K562 (cell line): ENCODE measurements around the gene COQ4. TPM values are rescaled to one million over a fixed set of nuclear protein-coding genes. Genes with fewer than 3 reads are reported as not detected.

Experiments used
- CEBPG ChIP-seq, 3 experiments: fragments of 200-800 bp in 1 of 3; sonication (Bioruptor generic) in 1 of 3; sonication (generic) in 1 of 3; formaldehyde crosslinking in 1 of 3; IDR thresholded peaks in 2 of 3; conservative IDR thresholded peaks in 1 of 3; 2 replicates each; pipeline versions ENCODE4 v1.6.1 to v1.8.0; 2016 to 2022; ENCODE audit warnings: missing compliant biosample characterization in 2 of 3, missing genetic modification characterization in 2 of 3, mild to moderate bottlenecking in 1 of 3, missing genetic modification reagents in 1 of 3
- GATA2 ChIP-seq: sonication (generic); formaldehyde crosslinking; IDR thresholded peaks from 2 replicates; pipeline ENCODE4 v1.4.0; 2020; ENCODE audit warnings: mild to moderate bottlenecking, missing genetic modification reagents
- HDAC1 ChIP-seq, 2 experiments: fragments of 450-650 bp; IDR thresholded peaks; 2 replicates each; pipeline ENCODE4 v1.6.1; 2016 to 2017; ENCODE audit warnings: inconsistent platforms in 1 of 2, mild to moderate bottlenecking in 1 of 2, moderate library complexity in 1 of 2
- KDM4B ChIP-seq, 2 experiments: fragments of 450-650 bp in 1 of 2; sonication (generic) in 1 of 2; IDR thresholded peaks; 2 replicates each; pipeline ENCODE4 v1.6.1; 2016 to 2017; ENCODE audit warnings: borderline replicate concordance in 2 of 2, antibody characterized with exemption in 1 of 2, low read depth in 1 of 2, mild to moderate bottlenecking in 1 of 2
- NFIX ChIP-seq: fragments of 250-450 bp; sonication (Bioruptor Pico); IDR thresholded peaks from 2 replicates; pipeline ENCODE4 v1.4.0; 2020; ENCODE audit warnings: low read depth, mild to moderate bottlenecking, moderate library complexity
- NONO ChIP-seq, 2 experiments: fragments of 200-400 bp in 1 of 2; fragments of 450-650 bp in 1 of 2; formaldehyde crosslinking in 1 of 2; IDR thresholded peaks; 2 replicates each; pipeline ENCODE4 v1.6.1; 2017; ENCODE audit warnings: low read depth in 2 of 2, mild to moderate bottlenecking in 2 of 2, moderate library complexity in 2 of 2, low read length in 1 of 2
- POLR2AphosphoS2 ChIP-seq: IDR thresholded peaks from 2 replicates; pipeline ENCODE4 v1.6.1; 2012; ENCODE audit warnings: low read length, improper control_type of control experiment
- POU5F1 ChIP-seq: fragments of 150-350 bp; IDR thresholded peaks from 2 replicates; pipeline ENCODE4 v1.6.1; 2014; ENCODE audit warnings: borderline replicate concordance, low read length, low read depth, mild to moderate bottlenecking; ENCODE audit not compliant: partially characterized antibody
- PYGO2 ChIP-seq: fragments of 450-650 bp; IDR thresholded peaks from 2 replicates; pipeline ENCODE4 v1.6.1; 2016; ENCODE audit warnings: mild to moderate bottlenecking, missing genetic modification characterization, moderate library complexity, missing compliant biosample characterization
- SMARCE1 ChIP-seq: fragments of 450-650 bp; IDR thresholded peaks from 2 replicates; pipeline ENCODE4 v1.7.1; 2016; ENCODE audit warnings: mild to moderate bottlenecking
- ZBTB17 ChIP-seq: fragments of 450-650 bp; formaldehyde crosslinking; IDR thresholded peaks from 2 replicates; pipeline ENCODE4 v1.4.0; 2020; ENCODE audit warnings: mild to moderate bottlenecking
- ZFP1 ChIP-seq: fragments of 450-650 bp; formaldehyde crosslinking; IDR thresholded peaks from 2 replicates; pipeline ENCODE4 v1.4.0; 2020; ENCODE audit warnings: mild to moderate bottlenecking, mixed read lengths
- ZNF436 ChIP-seq: fragments of 250-450, 450-650 bp; sonication (Bioruptor Pico); formaldehyde crosslinking; IDR thresholded peaks from 2 replicates; pipeline ENCODE4 v1.7.0; 2020; ENCODE audit warnings: mild to moderate bottlenecking
- ZNF518B ChIP-seq: fragments of 250-450 bp; sonication (Bioruptor Pico); IDR thresholded peaks from 2 replicates; pipeline ENCODE4 v1.5.0; 2021; ENCODE audit warnings: mild to moderate bottlenecking, moderate library complexity
- ZNF75A ChIP-seq: fragments of 450-650 bp; formaldehyde crosslinking; IDR thresholded peaks from 2 replicates; pipeline ENCODE4 v1.4.0; 2020; ENCODE audit warnings: mild to moderate bottlenecking
- polyA plus RNA-seq, 8 experiments: library from polyadenylated mRNA; depleted of rRNA in 4 of 8; stranded (reverse) in 5 of 8; unstranded in 3 of 8; fragments of >200 nt; fragmentation: Nextera tagmentation in 2 of 8; fragmentation: Illumina TruSeq in 1 of 8; extraction: Ambion mirVana in 2 of 8; extraction: Trizol in 1 of 8; gene quantifications; 2 replicates each; pipeline versions ENCODE4 v1.2.1 to v1.2.3, GENCODE V29; 2011 to 2014; ENCODE audit warnings: inconsistent platforms in 1 of 8, missing spikeins in 1 of 8
- total RNA-seq, 7 experiments: library from RNA; depleted of rRNA in 6 of 7; stranded (reverse); fragments of >200 nt in 6 of 7; fragmentation: Illumina TruSeq in 2 of 7; extraction: Trizol in 2 of 7; gene quantifications; 2 replicates each; pipeline versions ENCODE4 v1.2.1 to v1.2.3, GENCODE V29; 2011 to 2021; ENCODE audit warnings: low replicate concordance in 1 of 7
- TF ChIP-seq, protein P1 (sequence below): sonication (generic); formaldehyde crosslinking; IDR thresholded peaks from 2 replicates; pipeline ENCODE4 v1.8.0; 2022; ENCODE audit warnings: mild to moderate bottlenecking, low read depth, missing genetic modification reagents
- TF ChIP-seq, protein P2 (sequence below): IDR thresholded peaks from 2 replicates; pipeline ENCODE4 v1.6.1; 2012; ENCODE audit warnings: low read depth, low read length, improper control_type of control experiment, borderline replicate concordance
- TF ChIP-seq, protein P3 (sequence below): fragments of 250-450 bp; sonication (Bioruptor Pico); IDR thresholded peaks from 2 replicates; pipeline ENCODE4 v1.5.0; 2021

COQ4 gene
- total and polyA plus RNA-seq, 9 of the 15 experiments (the other 6 are each of a cell fraction or from before 2014, with no cell fraction given): 9.1 to 135 (median 67.2) TPM

DNA sequence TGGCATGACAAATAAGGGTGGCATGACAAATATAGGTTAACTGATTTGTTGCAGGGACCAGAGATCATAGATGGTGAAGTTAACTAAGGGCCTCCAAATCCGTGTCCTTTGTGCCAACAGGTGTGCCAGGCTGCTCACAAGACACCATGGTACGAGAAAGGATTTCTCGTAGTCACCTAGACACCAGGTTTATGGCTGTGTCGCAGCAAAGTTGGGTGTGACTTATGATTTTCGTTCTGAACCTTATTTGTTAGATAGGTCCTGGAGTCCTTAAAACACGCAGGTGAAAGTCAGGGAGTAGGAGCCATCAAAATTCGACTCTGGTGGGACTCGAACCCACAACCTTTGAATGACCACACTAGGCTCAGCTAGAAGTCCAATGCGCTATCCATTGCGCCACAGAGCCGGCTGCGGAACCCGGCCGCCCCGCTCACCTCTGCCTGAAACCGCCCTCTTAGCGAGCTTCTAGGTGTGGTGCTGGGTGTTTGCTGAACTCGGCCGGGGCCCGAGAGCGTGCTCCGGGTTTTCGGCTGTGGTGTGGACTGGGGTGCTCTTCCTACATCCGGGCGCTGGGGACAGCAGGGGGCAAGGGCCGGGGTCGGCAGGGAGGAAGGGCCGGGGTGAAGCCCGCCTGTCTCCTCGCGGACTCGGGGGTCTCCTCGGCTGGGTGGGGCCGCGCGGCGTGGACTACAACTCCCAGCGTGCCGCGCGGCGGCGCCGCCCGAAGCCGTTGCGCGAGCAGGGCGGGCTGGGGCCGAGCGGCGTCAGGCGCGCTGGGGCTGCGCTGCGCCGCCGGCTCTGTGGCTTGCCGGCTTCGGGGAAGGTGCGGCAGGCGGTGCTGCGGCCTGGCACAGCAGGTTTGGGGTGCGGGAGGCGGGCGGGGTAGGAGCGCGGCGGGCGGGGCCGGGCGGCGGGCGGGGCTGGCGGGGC is 17.4 kb downstream of the COQ4 start, which contains the start of gene SLC27A4 (continued):
- TF ChIP-seq, protein P1, sequence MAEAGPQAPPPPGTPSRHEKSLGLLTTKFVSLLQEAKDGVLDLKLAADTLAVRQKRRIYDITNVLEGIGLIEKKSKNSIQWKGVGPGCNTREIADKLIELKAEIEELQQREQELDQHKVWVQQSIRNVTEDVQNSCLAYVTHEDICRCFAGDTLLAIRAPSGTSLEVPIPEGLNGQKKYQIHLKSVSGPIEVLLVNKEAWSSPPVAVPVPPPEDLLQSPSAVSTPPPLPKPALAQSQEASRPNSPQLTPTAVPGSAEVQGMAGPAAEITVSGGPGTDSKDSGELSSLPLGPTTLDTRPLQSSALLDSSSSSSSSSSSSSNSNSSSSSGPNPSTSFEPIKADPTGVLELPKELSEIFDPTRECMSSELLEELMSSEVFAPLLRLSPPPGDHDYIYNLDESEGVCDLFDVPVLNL (CRISPR knock-in tag): 0 out of 2 replicates have a peak, but pooled peaks have one; percentile 52
- TF ChIP-seq ZBTB17 (peak; percentile 80), POU5F1 (no peak), ZNF436 (CRISPR knock-in tag) (peak; percentile 2; the same call in 1 of the 2 replicates), KDM4B (IDR thresholded peaks at IDR 0.05; ENCODE audit: borderline replicate concordance in 2 of 2, low read depth in 1 of 2) (peak in 1 of 2 experiments; percentile 63; a peak in 2 of 4 replicates), ZNF75A (CRISPR knock-in tag) (no peak), POLR2AphosphoS2 (no peak; the same call in 1 of the 2 replicates), HDAC1 (IDR thresholded peaks at IDR 0.05) (peak in 1 of 2 experiments; percentile 93; a peak in 2 of 4 replicates), CEBPG (CRISPR knock-in tag; IDR thresholded peaks at IDR 0.05) (peak; percentile 87), CEBPG (tag; conservative IDR thresholded peaks at IDR 0.05 in 1 of 2, IDR thresholded peaks at IDR 0.05 in 1 of 2) (peak in 1 of 2 experiments; percentile 18; a peak in 1 of 4 replicates), ZFP1 (no peak), ZNF518B (CRISPR knock-in tag) (no peak), GATA2 (no peak), NFIX (CRISPR knock-in tag) (0 out of 2 replicates have a peak, but pooled peaks have one; percentile 3), NONO (IDR thresholded peaks at IDR 0.05; ENCODE audit: low read depth in 2 of 2, low read length in 1 of 2) (no peak), PYGO2 (no peak), SMARCE1 (peak; percentile 35; the same call in 1 of the 2 replicates)
- TF ChIP-seq, protein P2, sequence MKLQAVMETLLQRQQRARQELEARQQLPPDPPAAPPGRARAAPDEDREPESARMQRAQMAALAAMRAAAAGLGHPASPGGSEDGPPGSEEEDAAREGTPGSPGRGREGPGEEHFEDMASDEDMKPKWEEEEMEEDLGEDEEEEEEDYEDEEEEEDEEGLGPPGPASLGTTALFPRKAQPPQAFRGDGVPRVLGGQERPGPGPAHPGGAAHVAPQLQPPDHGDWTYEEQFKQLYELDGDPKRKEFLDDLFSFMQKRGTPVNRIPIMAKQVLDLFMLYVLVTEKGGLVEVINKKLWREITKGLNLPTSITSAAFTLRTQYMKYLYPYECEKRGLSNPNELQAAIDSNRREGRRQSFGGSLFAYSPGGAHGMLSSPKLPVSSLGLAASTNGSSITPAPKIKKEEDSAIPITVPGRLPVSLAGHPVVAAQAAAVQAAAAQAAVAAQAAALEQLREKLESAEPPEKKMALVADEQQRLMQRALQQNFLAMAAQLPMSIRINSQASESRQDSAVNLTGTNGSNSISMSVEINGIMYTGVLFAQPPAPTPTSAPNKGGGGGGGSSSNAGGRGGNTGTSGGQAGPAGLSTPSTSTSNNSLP: 0 out of 2 replicates have a peak, but pooled peaks have one; percentile 21
- TF ChIP-seq, protein P3, sequence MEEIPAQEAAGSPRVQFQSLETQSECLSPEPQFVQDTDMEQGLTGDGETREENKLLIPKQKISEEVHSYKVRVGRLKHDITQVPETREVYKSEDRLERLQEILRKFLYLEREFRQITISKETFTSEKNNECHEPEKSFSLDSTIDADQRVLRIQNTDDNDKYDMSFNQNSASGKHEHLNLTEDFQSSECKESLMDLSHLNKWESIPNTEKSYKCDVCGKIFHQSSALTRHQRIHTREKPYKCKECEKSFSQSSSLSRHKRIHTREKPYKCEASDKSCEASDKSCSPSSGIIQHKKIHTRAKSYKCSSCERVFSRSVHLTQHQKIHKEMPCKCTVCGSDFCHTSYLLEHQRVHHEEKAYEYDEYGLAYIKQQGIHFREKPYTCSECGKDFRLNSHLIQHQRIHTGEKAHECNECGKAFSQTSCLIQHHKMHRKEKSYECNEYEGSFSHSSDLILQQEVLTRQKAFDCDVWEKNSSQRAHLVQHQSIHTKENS (CRISPR knock-in tag): no peak
